GM18502 (cell line): ENCODE measurements around the gene PPP3CA.
"Not testable (repeated sequence)": the region's sequence is repeated elsewhere in the genome, so short reads cannot be mapped to it uniquely, and the experiment has no call there.

Source experiments
- ATAC-seq: cut with Tn5 transposase; IDR thresholded peaks from one replicate; pipeline ENCODE4 v1.9.1; 2021; ENCODE audit warnings: mild to moderate bottlenecking; ENCODE audit not compliant: unreplicated experiment, poor library complexity

The PPP3CA gene

GRCh38 chr4:101156619-101157310 lies 190.6 kb downstream of the PPP3CA start:
- ATAC-seq = peak; percentile 66

- peak; percentile 40 for ATAC-seq
Observed at GRCh38 chr4:101155945-101156344, 191.4 kb downstream of the PPP3CA start.

- ATAC-seq = no peak
Observed at GRCh38 chr4:101155368-101155767, 192.0 kb downstream of the PPP3CA start.

GRCh38 chr4:101153653-101154052 lies 193.7 kb downstream of the PPP3CA start:
- ATAC-seq = no peak

GRCh38 chr4:101152521-101152920 lies 194.8 kb downstream of the PPP3CA start:
- no peak for ATAC-seq

- no peak for ATAC-seq
Observed at GRCh38 chr4:101148551-101148950, 198.8 kb downstream of the PPP3CA start.

- ATAC-seq = no peak
Observed at GRCh38 chr4:101147283-101147682, 200.0 kb downstream of the PPP3CA start.

- no peak for ATAC-seq
Observed at GRCh38 chr4:101145021-101145420, 202.3 kb downstream of the PPP3CA start.

GRCh38 chr4:101142259-101142658 lies 205.1 kb downstream of the PPP3CA start:
- peak; percentile 57 for ATAC-seq

GRCh38 chr4:101141855-101142254 lies 205.5 kb downstream of the PPP3CA start:
- peak; percentile 1 for ATAC-seq

- no peak for ATAC-seq
Observed at GRCh38 chr4:101141230-101141629, 206.1 kb downstream of the PPP3CA start.

- no peak for ATAC-seq
Observed at GRCh38 chr4:101140228-101140627, 207.1 kb downstream of the PPP3CA start.

- no peak for ATAC-seq
Observed at GRCh38 chr4:101136373-101137370, 210.7 kb downstream of the PPP3CA start.

GRCh38 chr4:101135371-101136010 lies 211.8 kb downstream of the PPP3CA start:
- ATAC-seq = peak; percentile 56

- ATAC-seq = not testable (repeated sequence)
Observed at GRCh38 chr4:101131058-101131457, 216.3 kb downstream of the PPP3CA start.

GRCh38 chr4:101128898-101129297 lies 218.4 kb downstream of the PPP3CA start:
- ATAC-seq = not testable (repeated sequence)

- no peak for ATAC-seq
Observed at GRCh38 chr4:101128473-101128872, 218.9 kb downstream of the PPP3CA start.

GRCh38 chr4:101127176-101127790 lies 220.0 kb downstream of the PPP3CA start:
- ATAC-seq = no peak

- ATAC-seq = no peak
Observed at GRCh38 chr4:101126059-101126458, 221.3 kb downstream of the PPP3CA start.
